Stimulated activated CD8-positive, alpha-beta memory T cell treated with anti-CD3 and anti-CD28 coated beads, Interleukin-12 subunit alpha, Interleukin-12 subunit beta, amount 100 ng/mL, for 24 hours (primary cell): ENCODE data around the gene SLC66A1.

Experiments
- DNase-seq: peaks from one replicate; pipeline ENCODE4 v3.0.0-alpha.2; 2020; ENCODE audit errors: extremely low read depth

Gene SLC66A1

DNA sequence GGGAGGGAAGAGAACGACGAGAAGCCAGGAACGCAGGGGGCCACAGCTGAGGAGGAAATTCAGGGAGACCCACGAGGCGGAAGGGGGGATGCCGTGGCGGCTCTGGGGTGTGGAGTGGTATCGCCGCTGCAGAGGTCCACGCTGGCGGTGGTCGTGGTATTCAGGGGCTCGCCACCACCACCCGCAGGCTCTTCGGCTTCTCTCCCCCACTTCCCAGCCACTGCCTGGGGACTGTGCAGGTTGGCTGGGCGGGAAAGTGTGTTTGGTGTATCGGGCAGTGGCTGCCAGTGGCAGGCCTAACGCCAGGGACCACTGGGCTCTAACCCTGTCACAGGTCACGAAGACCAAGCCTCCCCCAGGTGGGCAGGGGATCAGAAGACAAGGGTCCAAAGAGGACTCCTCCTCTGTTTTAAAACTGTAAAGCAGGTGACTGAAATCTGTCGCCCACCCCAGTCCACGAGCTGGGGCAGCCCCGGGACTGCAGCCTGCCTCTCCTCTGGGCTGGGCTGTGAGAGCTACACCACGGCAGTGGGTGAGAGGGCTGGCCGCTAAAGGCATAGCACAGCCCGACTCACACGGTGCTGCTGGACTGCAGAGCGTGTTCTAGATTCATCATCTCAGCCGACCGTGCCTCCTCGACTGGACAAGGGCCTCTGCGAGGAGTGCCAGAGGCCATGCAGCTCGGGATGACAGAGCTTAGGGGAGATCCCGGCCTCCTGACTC, 30.9 kb downstream of the SLC66A1 start:
- DNase-seq: no peak

DNA sequence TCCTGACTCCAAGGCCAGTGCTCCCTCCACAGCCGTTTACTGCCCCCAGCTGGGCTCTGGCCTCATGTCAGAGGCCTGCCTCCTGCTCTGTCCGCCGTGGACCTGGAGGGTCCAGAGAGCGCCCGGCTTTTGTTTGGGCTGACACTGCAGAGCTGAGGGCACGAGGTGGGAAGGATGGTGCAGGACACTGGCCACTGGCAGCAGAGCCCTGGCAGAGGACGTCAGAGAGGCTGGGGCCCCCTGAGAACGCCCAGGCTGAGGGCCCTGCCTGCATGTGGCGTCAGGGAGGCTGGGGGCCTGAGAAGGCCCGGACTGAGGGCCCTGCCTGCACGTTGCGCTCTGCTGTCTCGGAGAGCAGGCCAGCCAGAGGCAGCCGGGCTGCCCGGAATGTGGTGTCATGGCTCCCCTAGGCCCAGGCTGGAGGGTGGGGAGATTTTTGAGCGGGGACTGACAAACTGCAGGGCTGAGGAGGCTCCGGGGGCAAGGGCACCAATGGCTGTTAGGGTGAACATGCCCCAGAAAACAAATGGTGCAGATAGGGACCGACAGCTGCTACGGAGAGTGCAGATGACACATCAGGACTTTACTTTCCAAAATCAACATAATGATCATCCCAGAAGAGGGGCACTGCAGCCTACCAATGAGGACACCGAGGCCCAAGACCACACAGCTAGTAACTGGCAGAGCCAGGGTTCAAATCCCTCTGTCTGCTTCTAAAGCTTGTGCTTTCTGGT, 31.7 kb downstream of the SLC66A1 start:
- DNase-seq: no peak

DNA sequence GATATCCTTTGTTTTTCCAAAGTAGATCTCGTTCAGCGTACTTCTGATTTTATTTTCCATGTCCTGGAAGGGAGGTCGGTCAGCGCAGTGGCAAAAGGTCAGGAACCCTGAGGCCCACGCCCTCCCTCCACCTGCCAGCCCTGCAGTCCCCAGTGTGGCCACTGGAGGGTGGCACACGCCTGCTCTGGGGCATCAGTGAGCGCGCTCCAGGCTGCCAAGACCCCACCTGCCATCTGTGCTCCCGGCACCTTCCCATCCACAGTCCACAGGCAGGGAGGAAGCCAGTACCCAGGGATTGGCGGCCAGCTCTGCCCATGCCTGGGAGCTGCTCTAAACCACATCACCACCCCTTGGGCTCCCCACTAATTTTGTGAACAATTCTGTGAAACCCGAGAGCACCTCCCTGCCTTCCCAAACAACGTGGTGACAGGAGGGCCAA, 32.3 kb downstream of the SLC66A1 start:
- no peak for DNase-seq

DNA sequence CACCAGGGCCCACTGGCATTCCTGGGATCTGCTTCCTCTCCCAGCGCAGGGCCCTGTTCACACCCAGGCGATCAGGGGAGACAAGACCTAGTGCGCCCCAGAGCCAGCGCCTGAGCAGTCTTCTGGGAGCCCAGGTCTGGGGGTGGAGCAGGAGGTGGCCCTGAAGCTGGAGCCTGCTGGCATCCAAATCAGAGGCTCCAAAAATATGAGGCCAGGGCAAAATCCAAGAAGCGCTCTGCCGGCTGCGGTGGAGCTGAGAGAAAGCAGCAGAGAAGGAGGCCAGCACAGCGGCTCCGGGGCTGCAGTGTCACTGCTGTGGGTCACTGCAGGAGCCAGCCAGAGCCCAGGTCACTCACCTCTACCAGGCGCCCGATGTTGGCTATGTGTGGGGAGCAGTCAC, 32.7 kb downstream of the SLC66A1 start:
- DNase-seq: no peak

DNA sequence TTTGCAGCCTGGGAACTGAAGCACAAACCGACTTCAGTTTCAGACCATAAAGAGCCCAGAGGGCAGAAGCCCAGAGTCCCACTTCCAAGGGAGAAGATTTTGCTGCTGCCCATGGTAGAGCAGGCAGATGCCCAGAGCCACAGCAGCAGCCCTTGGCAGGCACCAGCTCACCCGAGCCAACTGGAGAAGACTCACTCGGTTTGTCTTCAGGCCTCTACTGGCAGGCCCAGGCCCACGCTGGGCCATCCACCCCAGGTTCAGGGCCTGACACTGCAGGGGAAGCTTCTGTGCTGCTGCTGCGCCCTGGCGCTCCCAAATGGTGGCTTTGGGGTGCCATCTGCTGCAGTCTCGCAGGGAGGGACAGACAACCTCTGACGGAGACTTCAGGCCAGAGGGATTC, 33.3 kb downstream of the SLC66A1 start:
- DNase-seq: no peak

DNA sequence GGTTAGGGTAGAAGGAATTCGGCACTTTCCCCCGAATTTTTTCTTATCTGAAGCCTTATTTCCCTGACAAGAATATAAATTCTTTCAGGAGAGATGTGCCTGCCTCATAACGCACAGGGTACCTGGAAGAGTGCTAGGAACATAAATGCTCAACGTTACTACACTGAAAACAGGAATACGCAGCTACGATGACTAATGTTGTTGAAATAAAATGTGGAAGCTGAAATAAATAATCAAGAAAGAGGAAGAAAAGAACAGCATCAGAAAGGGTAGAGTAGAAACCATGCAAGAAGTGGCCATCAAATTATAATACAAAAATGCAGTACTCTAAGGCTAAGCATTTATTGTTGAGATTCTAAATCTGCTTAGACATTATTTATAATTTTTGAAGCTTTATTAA, 33.9 kb downstream of the SLC66A1 start:
- DNase-seq: no peak

DNA sequence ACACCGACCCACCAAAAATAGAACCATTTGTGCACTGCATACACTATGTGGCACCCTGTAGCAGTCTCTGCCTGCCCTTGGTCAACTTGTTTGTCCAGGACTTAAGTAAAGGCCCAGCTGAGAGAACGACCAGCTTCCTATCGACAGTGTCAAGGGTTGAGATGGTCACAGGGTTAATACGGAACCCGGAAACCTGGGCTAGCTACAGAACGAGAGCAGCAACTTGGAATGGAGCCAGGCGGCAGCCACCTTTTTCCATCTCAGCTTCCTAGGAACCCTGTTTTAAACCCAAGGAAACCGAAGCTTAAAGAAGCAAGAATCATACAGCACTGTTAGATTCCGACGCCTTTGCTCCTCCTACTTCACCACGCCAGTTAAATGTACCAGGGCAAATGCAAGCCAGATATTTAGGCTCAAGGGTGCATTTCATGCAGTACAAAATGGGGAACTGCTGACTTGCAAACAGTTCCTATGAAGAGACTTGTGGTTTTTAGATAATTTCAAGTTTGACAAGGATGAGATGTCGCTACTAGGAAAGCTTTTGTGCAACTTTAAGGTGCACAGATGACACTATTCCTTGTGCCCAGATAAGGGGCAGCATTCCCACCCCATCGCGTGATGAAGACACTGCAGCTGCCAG, 35.5 kb downstream of the SLC66A1 start:
- DNase-seq: no peak

DNA sequence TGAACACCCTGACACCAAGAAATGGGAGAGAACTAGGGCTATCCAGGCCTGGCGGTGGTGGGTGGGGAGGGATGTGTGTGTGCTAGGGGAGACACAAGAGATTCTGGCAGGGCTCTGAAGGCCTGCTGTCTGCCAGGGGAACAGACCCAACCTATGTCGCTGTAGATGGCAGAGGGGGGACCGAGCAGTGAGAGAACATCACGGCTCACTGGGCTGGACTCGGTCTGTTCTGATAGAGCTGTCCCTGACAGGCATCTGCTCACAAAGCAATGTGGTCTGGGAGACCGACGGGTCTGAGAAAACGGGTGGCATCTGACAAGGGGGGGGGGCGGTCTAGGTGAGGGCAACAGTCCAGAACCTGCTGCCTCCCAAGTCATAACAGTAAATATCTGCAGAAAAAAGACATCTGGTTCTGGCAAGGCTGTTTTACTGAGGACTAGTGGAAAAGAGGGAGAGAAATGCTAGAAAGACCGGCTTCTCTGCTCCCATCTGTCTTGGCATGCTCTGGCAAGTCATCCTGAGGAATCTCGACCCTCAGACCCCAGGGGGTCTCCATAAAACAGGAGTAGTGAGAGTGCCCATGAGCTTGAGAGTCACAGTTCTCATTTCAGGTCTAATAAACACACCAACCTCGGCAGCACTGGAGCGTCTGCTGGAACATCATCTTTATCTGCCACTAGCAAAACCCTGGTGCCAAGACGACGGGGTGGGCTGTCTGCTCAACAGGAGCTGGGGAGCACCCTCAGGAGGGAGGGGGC, 36.5 kb downstream of the SLC66A1 start:
- no peak for DNase-seq

DNA sequence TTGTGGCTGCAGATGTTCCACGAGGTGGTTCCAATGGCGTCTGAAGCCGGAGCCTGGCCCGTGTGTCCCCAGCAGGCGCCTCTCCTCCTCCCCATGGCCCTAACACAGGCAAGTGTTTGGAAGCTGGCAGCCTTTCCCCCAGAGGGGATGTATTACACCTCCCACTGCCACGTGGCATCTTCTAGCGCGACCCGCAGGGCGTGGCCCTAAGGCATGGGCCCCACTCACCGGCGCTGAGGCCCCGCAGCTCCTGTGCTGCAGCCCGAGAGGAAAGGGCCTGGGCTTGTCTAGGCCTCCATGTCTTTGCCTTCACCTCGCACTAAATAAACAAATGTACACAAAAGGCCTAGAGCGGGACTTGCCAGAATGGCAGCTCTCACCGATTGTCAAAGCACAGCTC, 37.9 kb downstream of the SLC66A1 start:
- DNase-seq: no peak

DNA sequence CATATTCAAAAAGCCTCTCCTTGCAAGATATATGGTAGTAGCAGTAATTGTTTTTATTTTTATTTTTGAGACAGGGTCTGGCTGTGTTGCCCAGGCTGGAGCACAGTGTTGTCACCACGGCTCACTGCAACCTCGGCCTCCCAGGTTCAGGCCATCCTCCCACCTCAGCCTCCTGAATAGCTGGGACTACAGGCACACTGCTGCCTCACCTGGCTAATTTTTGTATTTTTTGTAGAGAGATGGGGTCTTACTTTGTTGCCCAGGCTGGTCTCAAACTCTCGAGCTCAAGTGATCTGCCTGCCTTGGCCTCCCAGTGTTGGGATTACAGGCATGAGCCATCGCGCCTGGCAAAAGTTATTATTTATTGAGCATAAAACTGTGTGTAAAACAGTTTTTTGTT, 38.4 kb downstream of the SLC66A1 start:
- no peak for DNase-seq

DNA sequence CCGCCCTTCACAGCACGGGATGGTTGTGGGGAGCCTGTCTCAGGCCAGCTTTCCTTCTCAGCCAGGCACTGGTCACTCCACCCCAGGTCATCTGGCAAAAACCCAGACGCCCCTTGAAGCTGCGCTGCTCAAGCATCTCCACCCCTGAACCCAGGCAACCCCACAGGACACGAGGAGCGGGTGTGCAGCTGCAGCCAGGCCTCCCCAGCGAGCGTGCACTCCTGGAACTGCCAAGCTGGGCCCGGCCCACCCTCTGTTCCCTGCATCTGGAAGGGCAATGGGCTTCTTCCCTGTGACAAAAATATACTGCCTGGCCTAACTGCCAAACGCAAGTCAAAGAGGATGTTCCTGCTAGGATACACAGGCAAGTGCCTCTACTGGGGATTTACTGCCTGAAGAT, 39.7 kb downstream of the SLC66A1 start:
- DNase-seq: no peak

DNA sequence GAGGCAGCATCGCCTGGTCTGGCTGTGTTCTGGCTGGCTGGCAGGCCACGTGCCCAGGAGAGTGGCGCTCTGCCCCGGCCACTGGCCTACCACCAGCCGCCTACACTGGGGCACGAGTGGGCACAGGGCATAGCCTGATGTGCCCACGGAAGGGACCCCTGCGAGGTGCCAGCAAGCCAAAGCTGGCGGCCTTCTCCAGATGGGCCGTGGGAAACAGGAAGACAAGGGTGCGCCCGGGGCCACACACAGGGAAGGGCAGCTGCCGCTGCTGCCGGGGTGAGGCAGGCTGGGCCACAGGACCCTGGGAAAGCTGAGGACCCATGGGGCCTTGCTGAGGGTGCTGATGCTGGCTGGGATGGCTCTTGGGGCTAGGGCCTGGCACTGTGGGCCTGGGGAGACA, 40.7 kb downstream of the SLC66A1 start:
- DNase-seq: no peak

DNA sequence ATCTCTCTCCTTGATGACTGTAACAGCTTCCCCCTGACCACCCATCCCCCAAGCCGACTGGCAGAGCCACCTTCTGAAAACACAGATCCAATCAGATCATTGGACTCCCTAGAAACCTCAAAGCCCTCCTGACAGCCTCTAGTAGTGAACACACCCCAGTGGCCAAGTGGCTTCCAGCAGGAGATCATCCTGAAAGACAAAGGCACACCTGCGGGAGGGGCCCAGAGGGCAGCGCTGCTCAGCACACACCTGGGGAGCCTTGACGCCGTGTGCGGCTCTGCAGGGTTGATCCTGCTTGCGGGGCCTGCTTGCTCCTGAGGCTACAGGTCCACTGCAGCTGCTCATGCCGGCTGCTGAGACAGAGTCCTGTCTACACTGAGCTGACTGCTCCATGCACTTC, 41.5 kb downstream of the SLC66A1 start:
- DNase-seq: no peak

DNA sequence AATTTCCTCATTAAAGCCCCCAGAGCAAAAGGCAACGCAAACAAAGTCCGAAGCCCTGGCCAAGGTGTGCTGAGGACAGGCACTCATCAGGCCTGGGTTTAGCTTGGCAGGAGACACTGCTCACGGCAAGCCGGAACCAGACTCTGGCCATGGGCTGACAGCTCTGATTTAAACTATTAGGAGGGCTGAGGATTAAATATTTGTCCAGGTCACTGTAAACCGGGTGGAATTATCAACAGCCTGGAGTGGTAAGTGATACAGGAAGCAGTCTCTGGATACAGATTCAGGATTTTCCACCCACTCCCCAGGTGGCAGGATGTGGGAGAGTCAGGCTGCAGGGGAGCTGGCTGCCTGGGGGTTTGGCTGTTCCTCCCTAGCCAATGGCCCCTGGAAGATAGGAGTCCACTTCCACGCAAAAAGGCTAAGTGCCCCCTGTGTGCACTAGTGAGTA, 42.4 kb downstream of the SLC66A1 start:
- no peak for DNase-seq

DNA sequence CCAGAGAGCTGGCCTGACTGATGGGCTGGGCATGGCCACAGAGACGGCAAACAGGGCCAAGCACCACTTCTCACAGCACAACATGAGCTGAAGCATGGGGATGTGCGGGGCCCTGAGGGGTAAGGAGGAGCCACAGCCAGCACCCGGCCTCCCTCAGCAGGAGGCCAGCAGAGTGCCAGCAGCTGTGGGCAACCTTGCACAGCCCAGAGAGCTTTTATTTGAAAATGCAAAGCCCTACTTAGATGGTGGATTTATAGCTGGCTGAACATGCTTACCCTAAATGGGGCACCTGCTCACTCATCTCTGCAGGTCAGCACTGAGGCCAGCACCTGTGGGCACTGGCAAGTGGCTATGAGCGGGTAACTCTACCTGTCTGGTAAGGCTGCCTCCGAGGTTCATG, 44.1 kb downstream of the SLC66A1 start:
- no peak for DNase-seq

DNA sequence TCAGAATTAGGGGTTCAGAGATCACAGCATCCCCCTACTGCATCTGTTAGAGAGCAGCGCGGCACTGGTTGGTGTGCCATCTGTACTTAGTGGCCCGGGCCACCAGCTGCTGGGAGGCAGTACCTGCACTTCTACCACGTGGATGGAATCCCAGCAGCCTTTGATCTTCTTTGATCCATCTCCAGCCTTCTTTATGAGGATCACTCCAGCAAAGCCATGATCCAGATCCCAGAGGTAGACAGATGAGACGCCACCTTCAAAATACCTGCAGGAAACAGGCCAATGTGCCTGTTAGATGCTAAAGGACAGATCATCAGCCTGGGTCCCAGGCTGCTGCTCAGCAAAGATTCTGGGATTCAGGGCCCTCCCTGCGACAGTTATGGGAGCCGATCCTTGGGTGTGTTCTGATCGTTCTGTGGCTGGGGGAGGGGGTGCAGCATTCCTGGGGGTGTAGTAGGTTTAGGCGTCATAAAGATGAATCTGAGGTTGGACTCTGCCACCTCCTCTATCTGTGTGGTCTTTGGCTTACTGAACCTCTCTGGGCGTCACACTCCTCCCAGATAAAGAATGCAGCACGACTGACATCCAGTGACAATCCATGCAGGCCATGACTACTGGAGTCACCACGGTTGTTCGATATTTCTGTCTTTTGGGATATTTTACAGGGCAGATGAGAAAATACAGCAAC, 45.3 kb downstream of the SLC66A1 start:
- DNase-seq: no peak

DNA sequence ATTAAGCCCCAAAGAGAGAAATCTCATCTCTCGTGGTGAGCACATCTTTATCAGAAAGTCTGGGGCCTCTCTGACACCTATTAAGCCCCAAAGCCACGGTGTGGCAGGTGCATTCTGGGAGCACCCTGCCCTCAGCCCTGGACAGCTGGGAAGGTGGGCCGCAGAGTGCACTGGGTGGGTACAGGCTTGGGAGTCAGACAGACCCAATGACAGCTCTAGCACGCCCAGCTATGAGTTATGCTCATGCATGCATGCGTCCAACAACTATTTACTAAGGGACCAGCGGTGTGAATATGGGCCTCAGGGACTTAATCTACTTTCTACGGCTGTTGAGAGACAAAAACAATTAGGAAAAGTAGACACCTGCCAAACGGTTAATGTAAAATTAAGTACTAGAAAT, 46.6 kb downstream of the SLC66A1 start:
- DNase-seq: no peak

DNA sequence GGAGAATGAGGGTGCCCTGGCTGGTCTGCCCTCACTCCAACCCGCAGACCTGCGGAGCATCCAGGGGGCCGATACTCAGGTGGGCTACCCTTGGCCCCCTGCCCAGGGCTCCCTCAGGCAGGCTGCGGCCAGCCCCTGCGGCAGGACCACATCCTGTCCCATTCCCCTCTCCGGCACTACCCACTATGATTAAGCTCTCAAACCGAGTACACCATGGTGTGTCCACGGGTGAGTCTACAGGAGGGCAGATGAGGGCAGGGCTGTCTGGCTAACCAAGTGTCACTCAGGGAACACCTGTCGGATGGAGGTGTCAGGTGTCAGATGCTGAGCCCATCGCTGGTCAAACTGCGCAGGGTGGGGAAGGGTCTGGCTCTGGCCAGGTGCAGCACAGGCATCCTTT, 47.2 kb downstream of the SLC66A1 start:
- DNase-seq: no peak

DNA sequence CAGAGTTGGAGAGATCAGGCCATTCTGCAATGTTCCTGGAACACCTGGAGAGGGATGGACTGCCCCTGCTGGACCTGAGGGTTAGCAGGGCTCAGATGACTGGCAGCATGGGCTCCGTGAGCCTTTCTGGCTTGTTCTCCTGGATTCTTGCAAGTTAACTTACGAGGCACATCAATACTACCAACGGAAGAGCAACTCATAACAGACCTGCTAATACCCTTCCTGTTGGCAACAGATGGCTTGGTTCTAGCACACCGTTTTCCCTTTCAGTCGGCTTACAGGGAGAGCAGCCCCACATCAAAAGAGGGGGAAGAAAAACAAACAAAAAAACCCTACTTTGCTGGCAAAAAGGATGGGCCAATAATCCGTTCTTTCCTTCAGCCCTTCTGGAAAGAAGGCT, 47.9 kb downstream of the SLC66A1 start:
- no peak for DNase-seq

DNA sequence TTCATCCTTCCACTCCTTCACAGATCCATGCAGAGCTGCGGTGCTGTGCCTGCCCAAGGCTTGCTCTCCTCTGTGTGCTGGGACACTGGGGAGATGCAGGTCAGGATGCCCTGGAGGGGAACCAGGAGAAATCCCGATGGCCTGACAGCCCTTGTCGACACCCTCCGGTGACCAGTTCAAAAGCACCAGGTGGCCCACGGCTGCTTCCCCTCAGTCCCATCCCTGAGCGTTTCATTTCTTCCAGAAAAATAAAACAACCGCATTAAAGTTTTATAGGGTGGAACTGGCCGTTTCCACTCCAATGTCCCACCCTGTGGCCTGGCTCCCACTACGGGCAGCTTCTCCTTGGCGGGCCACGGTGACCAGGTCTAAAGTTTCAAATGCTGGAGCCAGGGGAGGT, 48.3 kb downstream of the SLC66A1 start:
- no peak for DNase-seq

DNA sequence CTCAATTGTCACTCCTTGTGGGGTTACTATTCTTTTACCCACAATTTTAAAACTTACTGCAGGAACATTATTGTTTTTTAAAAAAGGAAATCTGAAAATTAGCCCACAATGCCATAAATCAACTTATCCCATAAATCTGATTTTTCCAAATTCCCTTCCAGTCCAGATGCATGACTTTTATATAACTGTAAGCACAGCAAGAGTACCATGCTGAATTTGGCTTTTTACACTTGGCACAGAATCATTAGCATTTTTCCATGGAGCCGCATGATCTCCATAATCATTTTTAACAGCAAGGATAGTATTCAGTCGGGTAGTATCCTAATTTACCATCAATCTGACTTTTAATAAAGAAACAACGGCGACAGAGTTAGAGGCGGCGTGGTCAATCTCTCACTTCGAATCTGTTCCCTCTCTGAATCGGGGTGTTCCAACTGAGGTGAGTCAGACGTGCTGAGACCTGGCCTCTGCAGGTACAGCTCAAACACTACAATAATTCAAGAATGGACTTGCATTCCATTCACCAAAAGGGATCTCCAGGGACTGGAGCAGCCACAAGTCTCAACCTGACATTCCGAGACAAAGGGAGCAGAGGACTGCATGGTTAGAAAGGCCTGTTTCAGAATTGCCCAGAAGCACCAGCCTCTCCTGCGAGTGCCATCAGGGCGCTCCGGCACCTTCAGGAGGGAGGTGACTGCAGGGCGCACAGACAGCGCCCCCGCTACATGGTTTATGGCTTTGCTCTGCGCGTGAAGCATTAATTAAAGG, 48.9 kb downstream of the SLC66A1 start:
- no peak for DNase-seq
